Urinary bladder (tissue), 4 donors: ENCODE measurements around the gene GMPR. TPM values are rescaled to one million over a fixed set of nuclear protein-coding genes. Genes with fewer than 3 reads are reported as not detected.

Experiments used
- DNase-seq: peaks from one replicate; pipeline ENCODE4 v3.0.0-alpha.2; 2015; ENCODE audit errors: extremely low spot score
- H3K27ac ChIP-seq: one replicate; pipeline ENCODE4 v1.5.1; 2013; ENCODE audit warnings: low read depth, mild to moderate bottlenecking, moderate library complexity
- H3K36me3 ChIP-seq: one replicate; pipeline ENCODE4 v1.6.1; 2013; ENCODE audit warnings: mild to moderate bottlenecking, moderate library complexity; ENCODE audit not compliant: insufficient read depth
- H3K4me1 ChIP-seq: one replicate; pipeline ENCODE4 v1.6.1; 2013; ENCODE audit warnings: mild to moderate bottlenecking, moderate library complexity; ENCODE audit not compliant: insufficient read depth
- H3K4me3 ChIP-seq: one replicate; pipeline ENCODE4 v1.5.1; 2013; ENCODE audit warnings: low read depth, low read length
- WGBS: extraction: QIAGEN DNeasy Blood & Tissue Kit; methylation state at CpG from one replicate; pipeline ENCODE4 v1.1.7; 2013; 5-methylcytosine and 5-hydroxymethylcytosine counted together
- polyA plus RNA-seq: library from polyadenylated mRNA; stranded (reverse); fragments of 200-250 nt; gene quantifications from one replicate; pipeline ENCODE4 v1.2.3, GENCODE V29; 2013
- total RNA-seq: library from RNA; depleted of rRNA; stranded (reverse); fragments of >200 nt; gene quantifications from one replicate; pipeline ENCODE4 v1.2.3, GENCODE V29; 2014
- donor health status: healthy with polysubstance abuse.
- donor health status: healthy.

Gene GMPR
- total and polyA plus RNA-seq, 2 donors, result 4.5 to 5.4 TPM

GRCh38 chr6:16331384-16332174 is 93.2 kb downstream of the GMPR start:
- DNase-seq, result no peak
- WGBS, result 27% methylated on average over 11 of the region's 11 CpGs
- H3K36me3 ChIP-seq, result peaks cover 3% of the 10 kb centered on the region
- H3K4me3 ChIP-seq, result no peak overlapping the region
- no peak overlapping the region for H3K27ac ChIP-seq
- H3K4me1 ChIP-seq, result no peaks in the 10 kb centered on the region

- WGBS, result 7% methylated on average over 7 of the region's 7 CpGs
- H3K4me1 ChIP-seq, result no peaks in the 10 kb centered on the region
- no peak overlapping the region for H3K27ac ChIP-seq
- H3K4me3 ChIP-seq, result no peak overlapping the region
- peaks cover 3% of the 10 kb centered on the region for H3K36me3 ChIP-seq
- no peak for DNase-seq
Observed at GRCh38 chr6:16332175-16332542, 93.8 kb downstream of the GMPR start.

GRCh38 chr6:16333580-16333979 is 95.2 kb downstream of the GMPR start:
- Histone ChIP-seq H3K36me3 (no peaks in the 10 kb centered on the region), H3K4me1 (no peaks in the 10 kb centered on the region), H3K27ac (no peak overlapping the region), H3K4me3 (no peak overlapping the region)
- no peak for DNase-seq
- WGBS, result 53% methylated on average over 3 of the region's 3 CpGs

- DNase-seq, result no peak
- WGBS, result 53% methylated on average over 3 of the region's 3 CpGs
- H3K27ac ChIP-seq, result no peak overlapping the region
- H3K4me3 ChIP-seq, result no peak overlapping the region
- no peaks in the 10 kb centered on the region for H3K4me1 ChIP-seq
- no peaks in the 10 kb centered on the region for H3K36me3 ChIP-seq
Observed at GRCh38 chr6:16334671-16335070, 96.3 kb downstream of the GMPR start.

- H3K4me1 ChIP-seq, result no peaks in the 10 kb centered on the region
- H3K4me3 ChIP-seq, result no peak overlapping the region
- H3K27ac ChIP-seq, result no peak overlapping the region
- DNase-seq, result no peak
- no peaks in the 10 kb centered on the region for H3K36me3 ChIP-seq
- 88% methylated on average over 10 of the region's 10 CpGs for WGBS
Observed at GRCh38 chr6:16335176-16335575, 96.8 kb downstream of the GMPR start.

- H3K27ac ChIP-seq, result no peak overlapping the region
- 67% methylated on average over 6 of the region's 6 CpGs for WGBS
- no peaks in the 10 kb centered on the region for H3K36me3 ChIP-seq
- DNase-seq, result no peak
- H3K4me3 ChIP-seq, result no peak overlapping the region
- no peaks in the 10 kb centered on the region for H3K4me1 ChIP-seq
Observed at GRCh38 chr6:16336056-16336818, 97.8 kb downstream of the GMPR start.

GRCh38 chr6:16336911-16337294 is 98.5 kb downstream of the GMPR start:
- Histone ChIP-seq H3K4me3 (no peak overlapping the region), H3K4me1 (no peaks in the 10 kb centered on the region), H3K36me3 (no peaks in the 10 kb centered on the region), H3K27ac (no peak overlapping the region)
- WGBS, result 62% methylated on average over 6 of the region's 6 CpGs
- no peak for DNase-seq

GRCh38 chr6:16337295-16337975 is 99.0 kb downstream of the GMPR start:
- no peak for DNase-seq
- 22% methylated on average over 13 of the region's 13 CpGs for WGBS
- Histone ChIP-seq H3K4me3 (no peak overlapping the region), H3K4me1 (no peaks in the 10 kb centered on the region), H3K27ac (no peak overlapping the region), H3K36me3 (no peaks in the 10 kb centered on the region)

- Histone ChIP-seq H3K4me3 (no peak overlapping the region), H3K27ac (no peak overlapping the region), H3K4me1 (no peaks in the 10 kb centered on the region), H3K36me3 (no peaks in the 10 kb centered on the region)
- WGBS, result 23% methylated on average over 10 of the region's 10 CpGs
- no peak for DNase-seq
Observed at GRCh38 chr6:16338577-16339264, 100.3 kb downstream of the GMPR start.

- WGBS, result 50% methylated on average over 3 of the region's 3 CpGs
- H3K27ac ChIP-seq, result no peak overlapping the region
- H3K36me3 ChIP-seq, result no peaks in the 10 kb centered on the region
- no peaks in the 10 kb centered on the region for H3K4me1 ChIP-seq
- DNase-seq, result no peak
- H3K4me3 ChIP-seq, result no peak overlapping the region
Observed at GRCh38 chr6:16339265-16339587, 100.8 kb downstream of the GMPR start.

- Histone ChIP-seq H3K4me3 (no peak overlapping the region), H3K27ac (no peak overlapping the region), H3K4me1 (peaks cover 3% of the 10 kb centered on the region), H3K36me3 (no peaks in the 10 kb centered on the region)
- WGBS, result 96% methylated on average over 8 of the region's 8 CpGs
- DNase-seq, result no peak
Observed at GRCh38 chr6:16343593-16343992, 105.2 kb downstream of the GMPR start.

- H3K4me3 ChIP-seq, result no peak overlapping the region
- peaks cover 3% of the 10 kb centered on the region for H3K4me1 ChIP-seq
- no peak for DNase-seq
- WGBS, result 60% methylated on average over 6 of the region's 6 CpGs
- no peaks in the 10 kb centered on the region for H3K36me3 ChIP-seq
- no peak overlapping the region for H3K27ac ChIP-seq
Observed at GRCh38 chr6:16344756-16345155, 106.4 kb downstream of the GMPR start.
